Measurements from ENCODE around the gene PROS1.

DNA sequence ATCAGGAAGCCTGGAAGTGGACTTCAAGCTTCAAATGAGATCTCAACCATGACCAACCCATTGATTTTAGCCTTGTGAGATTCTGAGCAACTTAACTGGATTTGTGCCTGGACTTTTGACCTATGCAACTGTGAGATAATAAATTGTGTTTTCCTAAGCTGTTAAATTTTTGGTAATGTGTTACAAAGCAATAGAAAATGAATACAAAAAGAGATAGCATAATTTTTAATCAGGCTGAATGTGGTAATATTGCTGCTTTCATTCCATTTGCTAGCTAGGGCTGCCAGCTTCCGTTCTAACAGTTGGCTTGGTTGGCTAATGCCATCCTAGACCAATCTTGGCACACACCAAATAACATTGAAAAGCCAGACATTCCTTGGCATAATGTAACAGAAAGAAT is 12.2 kb downstream of the PROS1 start:
- TF ChIP-seq MXI1 (conservative IDR thresholded peaks at IDR 0.05; ENCODE audit: poor library complexity, severe bottlenecking) (no peak), CTCF (IDR thresholded peaks at IDR 0.05; ENCODE audit: poor library complexity, severe bottlenecking) (no peak), EZH2 (IDR thresholded peaks at IDR 0.05; ENCODE audit: borderline replicate concordance, insufficient read depth, low read length, poor library complexity, severe bottlenecking) (no peak), POLR2AphosphoS5 (IDR thresholded peaks at IDR 0.05) (no peak), EP300 (conservative IDR thresholded peaks at IDR 0.05; ENCODE audit: poor library complexity, severe bottlenecking) (no peak), SMC3 (conservative IDR thresholded peaks at IDR 0.05; ENCODE audit: poor library complexity) (no peak), TAF1 (IDR thresholded peaks at IDR 0.05; ENCODE audit: low read depth) (no peak), RAD21 (conservative IDR thresholded peaks at IDR 0.05) (no peak)
- TF ChIP-seq, protein P1, sequence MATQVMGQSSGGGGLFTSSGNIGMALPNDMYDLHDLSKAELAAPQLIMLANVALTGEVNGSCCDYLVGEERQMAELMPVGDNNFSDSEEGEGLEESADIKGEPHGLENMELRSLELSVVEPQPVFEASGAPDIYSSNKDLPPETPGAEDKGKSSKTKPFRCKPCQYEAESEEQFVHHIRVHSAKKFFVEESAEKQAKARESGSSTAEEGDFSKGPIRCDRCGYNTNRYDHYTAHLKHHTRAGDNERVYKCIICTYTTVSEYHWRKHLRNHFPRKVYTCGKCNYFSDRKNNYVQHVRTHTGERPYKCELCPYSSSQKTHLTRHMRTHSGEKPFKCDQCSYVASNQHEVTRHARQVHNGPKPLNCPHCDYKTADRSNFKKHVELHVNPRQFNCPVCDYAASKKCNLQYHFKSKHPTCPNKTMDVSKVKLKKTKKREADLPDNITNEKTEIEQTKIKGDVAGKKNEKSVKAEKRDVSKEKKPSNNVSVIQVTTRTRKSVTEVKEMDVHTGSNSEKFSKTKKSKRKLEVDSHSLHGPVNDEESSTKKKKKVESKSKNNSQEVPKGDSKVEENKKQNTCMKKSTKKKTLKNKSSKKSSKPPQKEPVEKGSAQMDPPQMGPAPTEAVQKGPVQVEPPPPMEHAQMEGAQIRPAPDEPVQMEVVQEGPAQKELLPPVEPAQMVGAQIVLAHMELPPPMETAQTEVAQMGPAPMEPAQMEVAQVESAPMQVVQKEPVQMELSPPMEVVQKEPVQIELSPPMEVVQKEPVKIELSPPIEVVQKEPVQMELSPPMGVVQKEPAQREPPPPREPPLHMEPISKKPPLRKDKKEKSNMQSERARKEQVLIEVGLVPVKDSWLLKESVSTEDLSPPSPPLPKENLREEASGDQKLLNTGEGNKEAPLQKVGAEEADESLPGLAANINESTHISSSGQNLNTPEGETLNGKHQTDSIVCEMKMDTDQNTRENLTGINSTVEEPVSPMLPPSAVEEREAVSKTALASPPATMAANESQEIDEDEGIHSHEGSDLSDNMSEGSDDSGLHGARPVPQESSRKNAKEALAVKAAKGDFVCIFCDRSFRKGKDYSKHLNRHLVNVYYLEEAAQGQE (IDR thresholded peaks at IDR 0.05; ENCODE audit: borderline replicate concordance) = no peak

All from neural cell (in vitro differentiated cells).